Heart left ventricle (tissue), 16 donors: Measurements from ENCODE around the gene HERC2. TPM values are rescaled to one million over a fixed set of nuclear protein-coding genes. Genes with fewer than 3 reads are reported as not detected.

Experiments used
- ATAC-seq, 4 donors: fragments of 200-7000 bp; cut with Tn5 transposase; one replicate each; pipeline ENCODE4 v1.9.1; 2020 to 2022; ENCODE audit warnings: moderate library complexity in 4 of 4, mild to moderate bottlenecking in 3 of 4, moderate number of reproducible peaks in 1 of 4
- DNase-seq, 5 donors: peaks; one replicate each; pipeline ENCODE4 v3.0.0-alpha.2; 2020
- H3K27ac ChIP-seq, 12 donors: fragments of 200-600 bp; sonication (generic) in 4 of 12; one replicate each; pipeline versions ENCODE4 v1.5.0 to v1.8.0; 2016 to 2022; ENCODE audit warnings: mild to moderate bottlenecking in 2 of 12
- H3K27me3 ChIP-seq, 9 donors: fragments of 200-600 bp; sonication (generic) in 2 of 9; one replicate each; pipeline versions ENCODE4 v1.5.1 to v1.8.0; 2016 to 2022; ENCODE audit warnings: mild to moderate bottlenecking in 3 of 9
- H3K36me3 ChIP-seq, 9 donors: fragments of 200-600 bp; sonication (generic) in 2 of 9; one replicate each; pipeline versions ENCODE4 v1.5.0 to v1.8.0; 2018 to 2022; ENCODE audit warnings: mild to moderate bottlenecking in 2 of 9
- H3K4me1 ChIP-seq, 12 donors: fragments of 200-600 bp; sonication (generic) in 4 of 12; one replicate each; pipeline versions ENCODE4 v1.5.0 to v1.8.0; 2016 to 2022; ENCODE audit warnings: mild to moderate bottlenecking in 3 of 12
- H3K4me3 ChIP-seq, 12 donors: fragments of 200-600 bp; sonication (generic) in 4 of 12; one replicate each; pipeline versions ENCODE4 v1.5.0 to v1.8.0; 2017 to 2022; ENCODE audit warnings: mild to moderate bottlenecking in 9 of 12, moderate library complexity in 4 of 12
- H3K9me3 ChIP-seq, 12 donors: fragments of 200-600 bp; sonication (generic) in 4 of 12; one replicate each; pipeline versions ENCODE4 v1.5.0 to v1.8.0; 2016 to 2022; ENCODE audit warnings: mild to moderate bottlenecking in 1 of 12
- POLR2A ChIP-seq, 2 donors: fragments of 450-650 bp; IDR thresholded peaks; one replicate each; pipeline ENCODE4 v1.6.1; 2017; ENCODE audit warnings: antibody characterized with exemption in 2 of 2, mild to moderate bottlenecking in 2 of 2, moderate library complexity in 2 of 2
- WGBS, 4 donors: extraction: QIAGEN DNeasy Blood & Tissue Kit in 2 of 4; methylation state at CpG; one replicate each; pipeline versions ENCODE4 v1.1.5 to v1.1.7; 2013 to 2018; 5-methylcytosine and 5-hydroxymethylcytosine counted together
- intact Hi-C, 10 donors: fragments of 100-400 bp; cut with DNase I; formaldehyde crosslinking; loops; one replicate each; pipeline versions ENCODE4 v1.11.1 to v1.14.2; 2022
- polyA plus RNA-seq, 2 donors: library from polyadenylated mRNA; stranded (reverse); fragments of 200-250 nt; gene quantifications; one replicate each; pipeline ENCODE4 v1.2.3, GENCODE V29; 2013
- total RNA-seq, 9 donors: library from RNA; depleted of rRNA in 2 of 9; stranded (reverse); fragments of >200 nt in 2 of 9; fragmentation: NEBNext Ultra II Directional in 3 of 9; extraction: Animal tissue kit (Norgen Biotek cat#: 25700) in 3 of 9; gene quantifications; one replicate each; pipeline versions ENCODE4 v1.1.0 to v1.2.4, GENCODE V29; 2016 to 2023
- TF ChIP-seq, protein P1 (sequence below), 12 donors: fragments of 200-600 bp; sonication (generic) in 4 of 12; IDR thresholded peaks; one replicate each; pipeline versions ENCODE4 v1.5.0 to v1.8.0; 2018 to 2022; ENCODE audit warnings: antibody characterized with exemption in 12 of 12, mild to moderate bottlenecking in 5 of 12
- donor health status: ischemic (EF 13 %, LVEDD 7.1; RV severe dilation, severe dysfunction).
- donor health status: healthy with polysubstance abuse.
- donor health status: DM: no; HTN: yes; CAD: no.
- donor health status: DM: no; HTN: no; CAD: no.
- donor health status: ischemic (EF 25% LVEDD 6.9; RV normal size, moderate dysfunction).
- donor health status: ischemic (EF 25% LVEDD 5.7; RV mildly dilated, moderate dysfunction).
- donor health status: healthy.
- donor health status: DM: yes; HTN: yes; CAD: no.
- donor health status: ischemic (EF 35%, LVEDD 5.7; RV mildly dilated, moderate dysfunction).
- donor health status: nonischemic (EF 11% LVEDD 7.7; RV severe dilation, severe dysfunction).
- donor health status: DM: yes; HTN: yes; CAD: no.
- donor health status: PGD.
- donor health status: ischemic (EF 29% LVEDD 5.4; RV normal size, mild dysfunction).
- donor health status: nonischemic (EF 23%, LVEDD 6.1; RV moderate dilation, normal function).

Gene HERC2
- total and polyA plus RNA-seq, 11 donors = 25.9 to 70.5 (median 59.0) TPM

DNA sequence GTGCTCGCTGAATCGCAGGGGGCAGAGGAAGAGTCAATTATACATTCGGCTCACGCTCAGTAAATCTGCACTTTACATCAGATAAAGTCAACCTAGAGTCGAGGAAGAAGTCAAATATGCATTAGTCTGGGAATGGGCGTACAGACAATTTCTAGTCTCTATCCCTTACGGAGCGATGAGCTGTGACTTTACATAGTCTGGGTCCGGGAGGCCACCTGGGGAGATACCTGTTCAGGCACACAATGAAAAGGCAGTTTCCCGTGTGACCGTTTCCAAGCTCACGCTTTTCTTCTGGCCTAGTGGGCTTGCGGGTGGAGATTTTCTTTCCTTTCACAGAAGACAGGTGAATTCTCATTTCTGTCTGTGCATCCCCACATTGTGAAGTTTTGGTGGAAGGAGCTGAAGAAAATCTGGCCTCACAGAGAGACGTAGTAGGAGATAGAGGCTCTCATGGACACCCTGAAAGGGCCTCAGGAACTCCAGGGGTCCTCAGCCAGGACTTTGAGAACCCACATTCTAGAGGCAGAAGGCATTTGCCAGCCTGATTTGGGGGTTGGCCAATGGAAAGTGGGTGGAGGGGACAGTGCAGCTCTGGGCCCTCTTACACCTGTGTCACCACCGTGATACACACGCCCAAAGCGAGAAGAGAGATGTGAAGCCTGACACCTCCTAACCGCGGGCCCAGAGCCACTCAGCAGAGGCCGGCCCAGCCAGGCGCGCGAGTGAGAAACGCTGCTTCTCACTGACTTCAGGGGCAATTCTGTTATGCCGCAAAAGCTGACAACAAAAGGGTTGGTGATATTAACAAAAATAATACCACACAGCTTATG is 212.1 kb downstream of the HERC2 start:
- no peak overlapping the region for H3K4me3 ChIP-seq
- no peak overlapping the region for H3K27ac ChIP-seq
- peaks cover 0 to 19% (median 5%) of the 10 kb centered on the region in 9 donors for H3K27me3 ChIP-seq
- intact Hi-C loops = loop anchor here in 1 of 10 donors (10.0 kb wide), 1 partner anchor 1225 kb away; no protein-coding TSS in a partner anchor
- TF ChIP-seq, protein P1, sequence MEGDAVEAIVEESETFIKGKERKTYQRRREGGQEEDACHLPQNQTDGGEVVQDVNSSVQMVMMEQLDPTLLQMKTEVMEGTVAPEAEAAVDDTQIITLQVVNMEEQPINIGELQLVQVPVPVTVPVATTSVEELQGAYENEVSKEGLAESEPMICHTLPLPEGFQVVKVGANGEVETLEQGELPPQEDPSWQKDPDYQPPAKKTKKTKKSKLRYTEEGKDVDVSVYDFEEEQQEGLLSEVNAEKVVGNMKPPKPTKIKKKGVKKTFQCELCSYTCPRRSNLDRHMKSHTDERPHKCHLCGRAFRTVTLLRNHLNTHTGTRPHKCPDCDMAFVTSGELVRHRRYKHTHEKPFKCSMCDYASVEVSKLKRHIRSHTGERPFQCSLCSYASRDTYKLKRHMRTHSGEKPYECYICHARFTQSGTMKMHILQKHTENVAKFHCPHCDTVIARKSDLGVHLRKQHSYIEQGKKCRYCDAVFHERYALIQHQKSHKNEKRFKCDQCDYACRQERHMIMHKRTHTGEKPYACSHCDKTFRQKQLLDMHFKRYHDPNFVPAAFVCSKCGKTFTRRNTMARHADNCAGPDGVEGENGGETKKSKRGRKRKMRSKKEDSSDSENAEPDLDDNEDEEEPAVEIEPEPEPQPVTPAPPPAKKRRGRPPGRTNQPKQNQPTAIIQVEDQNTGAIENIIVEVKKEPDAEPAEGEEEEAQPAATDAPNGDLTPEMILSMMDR (IDR thresholded peaks at IDR 0.05) = no peak
- TF ChIP-seq POLR2A (IDR thresholded peaks at IDR 0.05) = no peak
- peaks cover 0 to 18% (median 12%) of the 10 kb centered on the region in 12 donors for H3K4me1 ChIP-seq
- H3K36me3 ChIP-seq = peaks cover 0 to 45% (median 40%) of the 10 kb centered on the region in 9 donors
- peak in 1 of 5 donors; percentile 4 for DNase-seq
- ATAC-seq = peak in 1 of 4 donors; percentile 18
- 91 to 93% (median 92%) methylated on average over 25 of the region's 25 CpGs for WGBS, 4 donors
- no peaks in the 10 kb centered on the region for H3K9me3 ChIP-seq

DNA sequence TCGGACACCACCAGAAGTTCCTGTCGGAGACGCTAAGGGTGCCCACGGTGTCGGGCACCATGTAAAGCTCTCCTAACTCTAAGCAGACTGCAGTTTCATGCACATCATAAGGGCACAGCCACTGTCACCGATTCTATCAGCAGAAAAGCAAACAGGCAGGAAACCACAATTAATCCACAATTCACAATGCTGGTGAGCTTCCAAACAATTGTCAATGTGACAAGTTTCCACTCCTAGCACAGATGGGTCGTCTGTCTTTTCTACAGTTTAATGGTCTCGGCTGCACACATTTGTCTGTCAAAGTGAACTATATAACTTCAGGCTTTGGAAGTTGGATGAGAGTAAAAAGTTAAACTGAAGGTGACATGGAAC is 214.1 kb downstream of the HERC2 start:
- H3K27me3 ChIP-seq = peaks cover 0 to 25% (median 5%) of the 10 kb centered on the region in 9 donors
- peaks cover 0 to 18% (median 12%) of the 10 kb centered on the region in 12 donors for H3K4me1 ChIP-seq
- no peaks in the 10 kb centered on the region for H3K9me3 ChIP-seq
- peak overlapping the region in 8 of 12 donors; percentile 36 to 71 (median 61) for H3K4me3 ChIP-seq
- H3K36me3 ChIP-seq = peaks cover 0 to 26% (median 20%) of the 10 kb centered on the region in 9 donors
- DNase-seq (peak in 1 of 5 donors; percentile 4), ATAC-seq (no peak)
- H3K27ac ChIP-seq = no peak overlapping the region
- intact Hi-C loops = no loop called here
- TF ChIP-seq POLR2A (IDR thresholded peaks at IDR 0.05) = no peak
- TF ChIP-seq, protein P1 (IDR thresholded peaks at IDR 0.05) = no peak
- WGBS, 4 donors = 50 to 60% (median 51%) methylated on average over 7 to 8 of the region's 8 CpGs

DNA sequence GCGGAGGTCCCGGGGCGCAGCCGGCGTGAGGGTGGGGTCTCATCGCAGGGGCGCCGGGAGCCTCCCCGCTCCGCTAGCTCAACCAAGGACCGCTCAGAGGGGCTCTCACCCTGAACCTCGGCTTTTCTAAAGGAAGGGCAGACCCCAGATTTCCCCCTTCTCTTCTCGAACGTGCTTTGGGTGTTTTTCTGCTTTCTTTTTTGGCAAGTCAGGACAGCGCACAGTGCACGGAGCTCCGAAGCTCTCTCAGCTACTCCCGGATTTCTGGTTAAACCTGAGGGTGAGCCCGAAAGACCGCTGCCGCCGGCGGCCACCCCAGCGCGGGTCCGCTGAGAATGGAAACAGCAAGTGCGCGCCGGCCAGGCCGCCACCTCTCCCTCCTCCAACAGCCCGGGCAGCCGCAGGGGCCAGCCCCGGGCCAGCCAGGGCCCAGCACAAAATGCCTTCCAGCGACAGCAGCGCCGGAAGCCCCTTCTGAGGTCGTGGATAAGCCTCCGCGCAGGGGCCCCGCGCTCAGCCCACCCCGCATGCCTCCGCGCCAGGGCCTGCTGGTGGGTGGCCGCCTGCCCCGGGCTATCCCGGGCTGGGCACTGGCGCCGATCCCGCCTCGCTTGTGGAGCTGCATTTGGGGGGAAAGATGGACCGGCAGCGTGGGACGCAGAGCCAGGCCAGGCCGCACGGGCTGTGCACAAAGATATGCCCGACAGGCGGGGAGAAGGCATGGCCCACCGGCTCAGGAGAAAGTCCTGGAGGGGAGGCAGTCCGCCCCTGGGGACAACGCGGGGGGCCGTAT is 214.7 kb downstream of the HERC2 start:
- no peak overlapping the region for H3K27ac ChIP-seq
- DNase-seq (peak in 1 of 5 donors; percentile 21), ATAC-seq (peak in 3 of 4 donors; percentile 35 to 60 (median 38))
- no peaks in the 10 kb centered on the region for H3K9me3 ChIP-seq
- intact Hi-C loops = no loop called here
- H3K4me3 ChIP-seq = peak overlapping the region; percentile 24 to 71 (median 58)
- WGBS, 4 donors = 5 to 9% (median 5%) methylated on average over 44 to 63 of the region's 63 CpGs
- peaks cover 0 to 20% (median 14%) of the 10 kb centered on the region in 9 donors for H3K36me3 ChIP-seq
- peaks cover 0 to 18% (median 12%) of the 10 kb centered on the region in 12 donors for H3K4me1 ChIP-seq
- peaks cover 0 to 25% (median 5%) of the 10 kb centered on the region in 9 donors for H3K27me3 ChIP-seq
- TF ChIP-seq, protein P1 (IDR thresholded peaks at IDR 0.05) = no peak
- TF ChIP-seq POLR2A (IDR thresholded peaks at IDR 0.05) = no peak
